Smooth muscle cell (in vitro differentiated cells): ENCODE measurements around the gene AP3D1. TPM values are rescaled to one million over a fixed set of nuclear protein-coding genes. Genes with fewer than 3 reads are reported as not detected.
"Not testable (repeated sequence)": the region's sequence is repeated elsewhere in the genome, so short reads cannot be mapped to it uniquely, and the experiment has no call there.

Experiments
- DNase-seq: peaks from one replicate; lab custom pipeline; 2025; ENCODE audit not compliant: unreplicated experiment; lab: John Stamatoyannopoulos, UW
- H2AFZ ChIP-seq: fragments of 200-600 bp; sonication (generic); 2 replicates; pipeline ENCODE4 v1.6.0; 2016; ENCODE audit warnings: antibody characterized with exemption, low read depth, mild to moderate bottlenecking
- H3F3A ChIP-seq: fragments of 200-600 bp; sonication (generic); 2 replicates; pipeline ENCODE4 v1.6.0; 2017; ENCODE audit warnings: antibody characterized with exemption, low read depth
- H3K27ac ChIP-seq: fragments of 200-600 bp; sonication (generic); 2 replicates; pipeline ENCODE4 v1.5.1; 2016; ENCODE audit warnings: low read depth, mild to moderate bottlenecking
- H3K27me3 ChIP-seq: fragments of 200-600 bp; sonication (generic); 2 replicates; pipeline ENCODE4 v1.6.1; 2016; ENCODE audit warnings: low read depth, mild to moderate bottlenecking
- H3K36me3 ChIP-seq: fragments of 200-600 bp; sonication (generic); 2 replicates; pipeline ENCODE4 v1.5.1; 2016; ENCODE audit warnings: low read depth
- H3K4me1 ChIP-seq: fragments of 200-600 bp; sonication (generic); 2 replicates; pipeline ENCODE4 v1.5.1; 2016; ENCODE audit warnings: low read depth
- H3K4me2 ChIP-seq: fragments of 200-600 bp; sonication (generic); 2 replicates; pipeline ENCODE4 v1.6.0; 2016; ENCODE audit warnings: mild to moderate bottlenecking
- H3K4me3 ChIP-seq: fragments of 200-600 bp; sonication (generic); 2 replicates; pipeline ENCODE4 v1.5.1; 2016; ENCODE audit warnings: mild to moderate bottlenecking
- H3K79me2 ChIP-seq: fragments of 200-600 bp; sonication (generic); 2 replicates; pipeline ENCODE4 v1.6.0; 2016; ENCODE audit warnings: low read depth, mild to moderate bottlenecking
- H3K9ac ChIP-seq: fragments of 200-600 bp; sonication (generic); 2 replicates; pipeline ENCODE4 v1.6.0; 2016; ENCODE audit warnings: low read depth
- H3K9me3 ChIP-seq: fragments of 200-600 bp; sonication (generic); replicated peaks from 2 replicates; pipeline ENCODE4 v1.5.1; 2016; ENCODE audit warnings: low read depth
- H4K20me1 ChIP-seq: fragments of 200-600 bp; sonication (generic); 2 replicates; pipeline ENCODE4 v1.6.0; 2016; ENCODE audit warnings: low read depth
- CTCF ChIP-seq: fragments of 200-600 bp; sonication (generic); IDR thresholded peaks from 2 replicates; pipeline ENCODE4 v1.5.1; 2017; ENCODE audit warnings: borderline replicate concordance, mild to moderate bottlenecking, antibody characterized with exemption; ENCODE audit not compliant: insufficient read depth, poor library complexity, severe bottlenecking
- whole genome bisulfite sequencing: methylation state at CpG from one replicate; pipeline ENCODE4 v1.1.7; 2016; ENCODE audit warnings: low lambda C conversion rate; 5-methylcytosine and 5-hydroxymethylcytosine counted together
- polyA plus RNA-seq: library from polyadenylated mRNA; unstranded; fragments of >200 nt; fragmentation: Nextera tagmentation; extraction: Ambion mirVana; gene quantifications from 2 replicates; pipeline ENCODE4 v1.2.1, GENCODE V29; 2016
- total RNA-seq: library from RNA; depleted of rRNA; stranded (reverse); fragments of >200 nt; gene quantifications from 2 replicates; pipeline ENCODE4 v1.2.3, GENCODE V29; 2014

The AP3D1 gene
- total and polyA plus RNA-seq, 2 experiments from 2014 or later = 66.2 to 81.0 TPM

GRCh38 chr19:2129892-2130770 is 21.2 kb downstream of the AP3D1 start:
- no peaks in the 10 kb centered on the region for H3K4me1 ChIP-seq
- no peaks in the 10 kb centered on the region for H3K27me3 ChIP-seq
- WGBS = 97% methylated on average over 28 of the region's 28 CpGs
- no peaks in the 10 kb centered on the region for H3F3A ChIP-seq
- no peaks in the 10 kb centered on the region for H3K36me3 ChIP-seq
- no peak overlapping the region for H3K4me2 ChIP-seq
- DNase-seq = no peak
- H2AFZ ChIP-seq = no peak overlapping the region
- H4K20me1 ChIP-seq = peaks cover 91% of the 10 kb centered on the region
- H3K27ac ChIP-seq = no peak overlapping the region
- H3K9ac ChIP-seq = no peak overlapping the region
- no peak for TF ChIP-seq CTCF
- peaks cover 33% of the 10 kb centered on the region for H3K79me2 ChIP-seq
- no peaks in the 10 kb centered on the region for H3K9me3 ChIP-seq
- H3K4me3 ChIP-seq = no peak overlapping the region

- Histone ChIP-seq H3K36me3 (no peaks in the 10 kb centered on the region), H3K9ac (no peak overlapping the region), H2AFZ (no peak overlapping the region), H3K4me2 (no peak overlapping the region), H3K27me3 (no peaks in the 10 kb centered on the region), H3F3A (no peaks in the 10 kb centered on the region), H3K9me3 (no peaks in the 10 kb centered on the region), H4K20me1 (peaks cover 91% of the 10 kb centered on the region), H3K79me2 (peaks cover 31% of the 10 kb centered on the region), H3K4me1 (no peaks in the 10 kb centered on the region), H3K27ac (no peak overlapping the region), H3K4me3 (no peak overlapping the region)
- no peak for TF ChIP-seq CTCF
- DNase-seq = no peak
- 98% methylated on average over 11 of the region's 11 CpGs for WGBS
Measured at GRCh38 chr19:2129486-2129885, 21.9 kb downstream of the AP3D1 start.

GRCh38 chr19:2129022-2129421 is 22.3 kb downstream of the AP3D1 start:
- H3K27ac ChIP-seq = no peak overlapping the region
- H2AFZ ChIP-seq = no peak overlapping the region
- no peaks in the 10 kb centered on the region for H3K36me3 ChIP-seq
- H3K9me3 ChIP-seq = no peaks in the 10 kb centered on the region
- no peak overlapping the region for H3K9ac ChIP-seq
- H4K20me1 ChIP-seq = peaks cover 91% of the 10 kb centered on the region
- H3K79me2 ChIP-seq = peaks cover 27% of the 10 kb centered on the region
- no peaks in the 10 kb centered on the region for H3F3A ChIP-seq
- H3K27me3 ChIP-seq = no peaks in the 10 kb centered on the region
- H3K4me2 ChIP-seq = no peak overlapping the region
- no peak for TF ChIP-seq CTCF
- H3K4me1 ChIP-seq = no peaks in the 10 kb centered on the region
- DNase-seq = no peak
- 97% methylated on average over 13 of the region's 21 CpGs for WGBS
- H3K4me3 ChIP-seq = no peak overlapping the region

GRCh38 chr19:2128252-2128651 is 23.1 kb downstream of the AP3D1 start:
- peaks cover 19% of the 10 kb centered on the region for H3K79me2 ChIP-seq
- H3K9ac ChIP-seq, DNase-seq, H3K27me3 ChIP-seq, H3K27ac ChIP-seq, H3K4me1 ChIP-seq, H2AFZ ChIP-seq, H3K9me3 ChIP-seq, H3K4me3 ChIP-seq, H3F3A ChIP-seq, H3K36me3 ChIP-seq, H3K4me2 ChIP-seq: not testable (repeated sequence)
- H4K20me1 ChIP-seq = peaks cover 91% of the 10 kb centered on the region
- 95% methylated on average over 8 of the region's 34 CpGs for WGBS
